Cardiac muscle cell (in vitro differentiated cells and primary cell): Measurements from ENCODE around the gene MME. TPM values are rescaled to one million over a fixed set of nuclear protein-coding genes. Genes with fewer than 3 reads are reported as not detected.

Experiments
- DNase-seq, 2 donors: peaks; one replicate each; pipeline versions ENCODE4 v3.0.0 to v3.0.0-alpha.2; 2010 to 2017; ENCODE audit warnings: low read depth in 1 of 2, low spot score in 1 of 2
- H3K27ac ChIP-seq: fragments of 200-600 bp; sonication (generic); 2 replicates; pipeline ENCODE4 v1.5.1; 2016
- H3K27me3 ChIP-seq: fragments of 200-600 bp; sonication (generic); 2 replicates; pipeline ENCODE4 v1.6.0; 2016; ENCODE audit warnings: control low read depth
- H3K36me3 ChIP-seq: fragments of 200-600 bp; sonication (generic); 2 replicates; pipeline ENCODE4 v1.5.1; 2016; ENCODE audit warnings: control low read depth
- H3K4me1 ChIP-seq: fragments of 200-600 bp; sonication (generic); 2 replicates; pipeline ENCODE4 v1.8.1; 2017; ENCODE audit warnings: low read depth, mild to moderate bottlenecking, mixed run types
- H3K4me3 ChIP-seq: fragments of 200-600 bp; sonication (generic); 2 replicates; pipeline ENCODE4 v1.5.1; 2016; ENCODE audit warnings: mild to moderate bottlenecking
- H3K9me3 ChIP-seq: fragments of 200-600 bp; sonication (generic); 2 replicates; pipeline ENCODE4 v1.5.1; 2017; ENCODE audit warnings: low read depth, mild to moderate bottlenecking, control low read depth
- polyA plus RNA-seq: library from polyadenylated mRNA; unstranded; fragments of >200 nt; fragmentation: Nextera tagmentation; extraction: Ambion mirVana; gene quantifications from 2 replicates; pipeline ENCODE4 v1.2.1, GENCODE V29; 2016
- total RNA-seq: library from RNA; depleted of rRNA; stranded (reverse); fragments of >200 nt; gene quantifications from 2 replicates; pipeline ENCODE4 v1.2.3, GENCODE V29; 2016
- TF ChIP-seq, protein P1 (sequence below): IDR thresholded peaks from 2 replicates; pipeline ENCODE4 v1.5.1; 2012; ENCODE audit warnings: low read depth, mild to moderate bottlenecking, low read length

MME gene
- total and polyA plus RNA-seq, 2 experiments from 2014 or later, result 1.0 to 2.4 TPM

DNA sequence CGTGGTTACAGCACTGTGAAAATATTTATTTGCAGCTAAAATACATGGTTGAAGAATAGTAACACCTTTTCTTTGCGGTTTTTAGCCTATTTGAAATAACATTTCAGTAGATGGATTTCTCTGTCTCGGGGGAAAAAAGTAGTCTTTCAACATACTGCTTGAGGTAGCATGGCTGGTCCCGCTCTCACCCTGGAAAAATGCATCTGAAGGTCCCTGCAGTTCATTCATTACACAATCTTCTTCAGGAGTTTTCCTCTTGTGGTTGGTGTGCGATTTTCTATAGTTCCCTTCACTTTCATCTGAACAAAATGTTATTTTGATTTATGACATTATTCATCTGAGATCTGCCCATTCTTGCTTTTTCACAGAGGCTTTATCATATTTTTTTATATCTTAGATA is 137.5 kb downstream of the MME start:
- Histone ChIP-seq H3K27me3 (no peaks in the 10 kb centered on the region), H3K4me3 (no peak overlapping the region), H3K36me3 (no peaks in the 10 kb centered on the region), H3K27ac (no peak overlapping the region), H3K4me1 (no peaks in the 10 kb centered on the region), H3K9me3 (no peaks in the 10 kb centered on the region)
- peak in 1 of 2 donors; percentile 74 for DNase-seq
- TF ChIP-seq, protein P1, sequence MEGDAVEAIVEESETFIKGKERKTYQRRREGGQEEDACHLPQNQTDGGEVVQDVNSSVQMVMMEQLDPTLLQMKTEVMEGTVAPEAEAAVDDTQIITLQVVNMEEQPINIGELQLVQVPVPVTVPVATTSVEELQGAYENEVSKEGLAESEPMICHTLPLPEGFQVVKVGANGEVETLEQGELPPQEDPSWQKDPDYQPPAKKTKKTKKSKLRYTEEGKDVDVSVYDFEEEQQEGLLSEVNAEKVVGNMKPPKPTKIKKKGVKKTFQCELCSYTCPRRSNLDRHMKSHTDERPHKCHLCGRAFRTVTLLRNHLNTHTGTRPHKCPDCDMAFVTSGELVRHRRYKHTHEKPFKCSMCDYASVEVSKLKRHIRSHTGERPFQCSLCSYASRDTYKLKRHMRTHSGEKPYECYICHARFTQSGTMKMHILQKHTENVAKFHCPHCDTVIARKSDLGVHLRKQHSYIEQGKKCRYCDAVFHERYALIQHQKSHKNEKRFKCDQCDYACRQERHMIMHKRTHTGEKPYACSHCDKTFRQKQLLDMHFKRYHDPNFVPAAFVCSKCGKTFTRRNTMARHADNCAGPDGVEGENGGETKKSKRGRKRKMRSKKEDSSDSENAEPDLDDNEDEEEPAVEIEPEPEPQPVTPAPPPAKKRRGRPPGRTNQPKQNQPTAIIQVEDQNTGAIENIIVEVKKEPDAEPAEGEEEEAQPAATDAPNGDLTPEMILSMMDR, result no peak

DNA sequence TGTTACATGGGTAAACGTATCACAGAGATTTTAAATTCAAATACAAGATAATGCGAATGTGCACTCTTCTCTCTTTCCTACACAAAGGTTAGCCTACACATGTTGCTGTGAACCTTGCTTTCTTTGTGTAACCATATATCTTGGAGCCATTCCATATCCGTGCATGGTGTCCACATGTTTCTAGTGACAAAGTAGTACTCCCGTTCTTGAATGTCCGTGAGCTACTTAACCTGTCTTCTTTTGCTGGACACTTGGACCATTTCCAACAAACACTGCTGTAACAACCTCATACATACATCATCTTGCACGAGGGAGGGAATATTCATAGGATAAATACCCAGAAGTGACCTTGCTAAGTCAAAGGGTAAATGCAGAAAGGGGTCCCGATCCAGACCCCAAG is 138.3 kb downstream of the MME start:
- Histone ChIP-seq H3K36me3 (no peaks in the 10 kb centered on the region), H3K27ac (no peak overlapping the region), H3K27me3 (no peaks in the 10 kb centered on the region), H3K4me3 (no peak overlapping the region), H3K9me3 (no peaks in the 10 kb centered on the region), H3K4me1 (no peaks in the 10 kb centered on the region)
- TF ChIP-seq, protein P1, result no peak
- no peak for DNase-seq

DNA sequence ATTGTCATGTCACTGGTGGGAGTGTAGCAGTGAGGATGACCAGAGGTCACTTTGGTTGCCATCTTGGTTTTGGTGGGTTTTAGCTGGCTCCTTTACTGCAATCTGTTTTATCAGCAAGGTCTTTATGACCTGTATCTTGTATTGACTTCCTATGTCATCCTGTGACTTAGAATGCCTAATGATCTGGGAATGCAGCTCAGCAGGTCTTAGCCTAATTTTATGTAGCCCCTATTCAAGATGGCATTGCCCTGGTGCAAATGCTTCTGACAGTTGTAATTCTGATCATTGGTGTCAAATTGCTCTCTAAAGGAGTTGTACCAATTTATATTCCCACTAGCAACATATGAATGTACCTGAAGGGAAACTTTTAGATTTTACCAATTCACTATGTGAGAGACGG is 139.0 kb downstream of the MME start:
- Histone ChIP-seq H3K27me3 (no peaks in the 10 kb centered on the region), H3K36me3 (no peaks in the 10 kb centered on the region), H3K27ac (no peak overlapping the region), H3K4me1 (no peaks in the 10 kb centered on the region), H3K9me3 (no peaks in the 10 kb centered on the region), H3K4me3 (no peak overlapping the region)
- TF ChIP-seq, protein P1, result no peak
- no peak for DNase-seq

DNA sequence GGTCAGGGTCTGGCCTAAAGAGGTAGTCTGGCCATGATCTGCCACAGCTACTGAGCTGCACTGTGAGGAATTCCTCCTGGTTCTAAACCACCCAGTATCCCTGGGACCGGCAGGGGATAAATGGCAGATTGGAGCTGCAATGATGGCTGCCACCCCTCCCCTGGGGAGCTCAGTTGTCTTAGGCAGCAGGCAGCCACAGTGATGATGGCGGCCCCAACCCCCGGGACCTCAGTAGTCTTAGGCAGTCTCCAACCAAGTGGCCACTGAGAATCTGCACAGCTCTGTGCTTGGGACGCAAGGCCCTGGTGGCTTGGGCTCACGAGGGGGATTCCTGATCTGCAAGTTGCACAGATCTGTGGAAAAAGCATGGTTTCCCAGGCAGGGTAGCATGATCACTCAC is 145.3 kb downstream of the MME start:
- H3K9me3 ChIP-seq, result no peaks in the 10 kb centered on the region
- TF ChIP-seq, protein P1, result no peak
- H3K27me3 ChIP-seq, result no peaks in the 10 kb centered on the region
- no peak overlapping the region for H3K4me3 ChIP-seq
- no peak overlapping the region for H3K27ac ChIP-seq
- no peaks in the 10 kb centered on the region for H3K4me1 ChIP-seq
- DNase-seq, result no peak
- H3K36me3 ChIP-seq, result no peaks in the 10 kb centered on the region

DNA sequence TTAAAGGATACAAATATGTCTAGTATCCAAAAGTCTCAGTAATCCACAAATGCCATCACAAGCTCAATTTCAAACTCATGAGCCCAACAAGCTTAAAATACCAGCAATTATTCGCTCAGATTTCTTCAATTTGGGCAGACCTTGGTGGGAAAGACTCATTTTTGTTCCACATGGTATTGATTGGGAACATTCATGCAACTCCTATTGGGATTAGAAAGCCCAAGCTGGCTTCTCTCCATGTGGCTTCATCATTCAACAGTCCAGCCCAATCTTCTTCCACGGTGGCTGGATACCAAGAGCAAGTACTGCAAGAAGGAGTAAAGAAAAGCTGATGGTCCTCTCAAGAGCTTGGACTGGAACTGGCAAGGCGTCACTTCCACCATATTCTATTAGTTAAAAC is 147.0 kb downstream of the MME start:
- H3K4me3 ChIP-seq, result no peak overlapping the region
- no peaks in the 10 kb centered on the region for H3K27me3 ChIP-seq
- no peak overlapping the region for H3K27ac ChIP-seq
- H3K36me3 ChIP-seq, result no peaks in the 10 kb centered on the region
- H3K9me3 ChIP-seq, result no peaks in the 10 kb centered on the region
- TF ChIP-seq, protein P1, result no peak
- no peaks in the 10 kb centered on the region for H3K4me1 ChIP-seq
- no peak for DNase-seq

DNA sequence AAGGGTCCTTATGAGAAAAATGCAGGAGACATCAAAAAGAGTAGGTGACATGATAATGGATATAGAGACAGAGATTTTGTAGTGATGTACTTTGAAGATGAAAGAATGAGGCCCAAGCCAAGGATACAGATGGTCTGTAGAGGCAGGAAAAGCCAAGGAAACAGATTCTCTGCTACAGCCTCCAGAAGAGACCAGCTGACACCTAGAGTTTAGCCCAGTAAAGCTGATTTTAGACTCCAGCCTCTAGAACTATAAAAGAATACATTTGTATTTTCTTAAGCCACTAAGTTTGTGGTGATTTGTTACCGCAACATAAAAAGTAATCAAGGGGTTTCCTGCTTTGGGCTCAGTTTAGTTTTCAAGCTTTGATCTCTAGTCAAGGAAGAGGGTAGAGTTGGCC is 148.6 kb downstream of the MME start:
- DNase-seq, result no peak
- Histone ChIP-seq H3K27ac (no peak overlapping the region), H3K27me3 (no peaks in the 10 kb centered on the region), H3K4me3 (no peak overlapping the region), H3K9me3 (no peaks in the 10 kb centered on the region), H3K4me1 (no peaks in the 10 kb centered on the region), H3K36me3 (no peaks in the 10 kb centered on the region)
- TF ChIP-seq, protein P1, result no peak
